HepG2 (cell line): ENCODE results near the gene BDKRB1. TPM values are rescaled to one million over a fixed set of nuclear protein-coding genes. Genes with fewer than 3 reads are reported as not detected.

ENCODE experiments used
- ATAC-seq: fragments of 200-7000 bp; cut with Tn5 transposase; 3 replicates; pipeline ENCODE4 v1.9.1; 2020; ENCODE audit warnings: mild to moderate bottlenecking, moderate library complexity
- BruUV-seq: library from RNA; stranded (reverse); fragments of 400-500 nt; replicated peaks from 2 replicates; lab custom pipeline; 2021; lab: Mats Ljungman, UMichigan
- CTCF ChIA-PET: fragments of 300-600 bp; formaldehyde crosslinking; extraction: SDS; loops from one replicate; lab custom pipeline; 2021; ENCODE audit warnings: low total read pairs, inconsistent platforms, low intra/inter-chr PET ratio; lab: Yijun Ruan, JAX
- POLR2A ChIA-PET: fragments of 350-600 bp; sonication (Branson Sonifier 250); formaldehyde crosslinking; loops from one replicate; lab custom pipeline; 2020; ENCODE audit warnings: antibody characterized with exemption, inconsistent platforms; lab: Yijun Ruan, JAX
- DNase-seq: peaks from one replicate; pipeline ENCODE4 v3.0.0-alpha.2; 2015; ENCODE audit warnings: low spot score
- FAIRE-seq: peaks from 3 replicates; lab custom pipeline; 2011; peaks lifted over from hg19 to GRCh38; lab: Jason Lieb, UNC
- H2AFZ ChIP-seq: one replicate; pipeline ENCODE4 v1.6.1; 2011; ENCODE audit warnings: low read length, inconsistent platforms
- H3K27ac ChIP-seq: fragments of 300-600 bp; 3 replicates; pipeline ENCODE4 v1.8.0; 2011; ENCODE audit warnings: mixed run types, mild to moderate bottlenecking, mixed read lengths, low read length, inconsistent platforms; ENCODE audit not compliant: insufficient read depth; ENCODE audit errors: extremely low read length
- H3K27me3 ChIP-seq, 2 experiments: fragments of 200-600 bp in 1 of 2; 2 replicates in 1 of 2; 3 replicates in 1 of 2; pipeline versions ENCODE4 v1.6.0 to v1.8.0; 2011; ENCODE audit warnings: low read length in 2 of 2, mild to moderate bottlenecking in 2 of 2, moderate library complexity in 2 of 2, inconsistent platforms in 1 of 2; ENCODE audit not compliant: insufficient read depth in 2 of 2, control insufficient read depth in 1 of 2
- H3K36me3 ChIP-seq, 2 experiments: fragments of 200-600 bp in 1 of 2; replicated peaks in 1 of 2; 2 replicates in 1 of 2; 3 replicates in 1 of 2; pipeline versions ENCODE4 v1.5.1 to v1.8.0; 2011; ENCODE audit warnings: low read length in 2 of 2, inconsistent platforms in 1 of 2; ENCODE audit not compliant: insufficient read depth in 2 of 2, control insufficient read depth in 1 of 2
- H3K4me1 ChIP-seq: 2 replicates; pipeline ENCODE4 v1.5.1; 2012; ENCODE audit warnings: low read length, inconsistent platforms; ENCODE audit not compliant: insufficient read depth
- H3K4me2 ChIP-seq: 2 replicates; pipeline ENCODE4 v1.6.0; 2011; ENCODE audit warnings: low read depth, low read length, inconsistent platforms
- H3K4me3 ChIP-seq, 3 experiments: fragments of 200-600 bp in 1 of 3; sonication (generic), shearing (Covaris generic) in 1 of 3; replicated peaks in 1 of 3; 2 replicates each; pipeline ENCODE4 v1.5.1; 2011 to 2016; ENCODE audit warnings: low read length in 3 of 3, inconsistent platforms in 2 of 3, low read depth in 2 of 3, mild to moderate bottlenecking in 2 of 3, control low read depth in 1 of 3, mixed read lengths in 1 of 3; ENCODE audit not compliant: insufficient read depth in 1 of 3
- H3K79me2 ChIP-seq: one replicate; pipeline ENCODE4 v1.6.1; 2011; ENCODE audit warnings: low read length, inconsistent platforms; ENCODE audit not compliant: insufficient read depth
- H3K9ac ChIP-seq: 2 replicates; pipeline ENCODE4 v1.6.0; 2011; ENCODE audit warnings: mild to moderate bottlenecking, low read depth, low read length, inconsistent platforms; ENCODE audit not compliant: insufficient read depth
- H3K9me3 ChIP-seq: 2 replicates; pipeline ENCODE4 v1.5.1; 2012; ENCODE audit warnings: mild to moderate bottlenecking, low read length
- H4K20me1 ChIP-seq: 2 replicates; pipeline ENCODE4 v1.6.0; 2011; ENCODE audit warnings: inconsistent platforms, mild to moderate bottlenecking, low read length, moderate library complexity; ENCODE audit not compliant: insufficient read depth
- AFF4 ChIP-seq: sonication (generic); formaldehyde crosslinking; IDR thresholded peaks from 2 replicates; pipeline ENCODE4 v1.4.0; 2020; ENCODE audit warnings: missing genetic modification reagents
- ATF2 ChIP-seq: sonication (generic); formaldehyde crosslinking; IDR thresholded peaks from 2 replicates; pipeline ENCODE4 v1.4.0; 2020; ENCODE audit warnings: missing genetic modification reagents
- CC2D1A ChIP-seq: sonication (generic); formaldehyde crosslinking; IDR thresholded peaks from 2 replicates; pipeline ENCODE4 v1.8.1; 2023; ENCODE audit warnings: mild to moderate bottlenecking, missing genetic modification reagents
- ETV5 ChIP-seq: IDR thresholded peaks from 2 replicates; pipeline ENCODE4 v1.6.1; 2018; ENCODE audit warnings: missing biosample characterization, missing genetic modification reagents, inconsistent platforms, borderline replicate concordance
- GATA4 ChIP-seq: sonication (generic); IDR thresholded peaks from 2 replicates; pipeline ENCODE4 v1.6.1; 2016; ENCODE audit warnings: antibody characterized with exemption, low read depth, borderline replicate concordance
- IKZF4 ChIP-seq: sonication (generic); formaldehyde crosslinking; IDR thresholded peaks from 2 replicates; pipeline ENCODE4 v1.5.1; 2020; ENCODE audit warnings: borderline replicate concordance, mild to moderate bottlenecking, low read depth, missing genetic modification reagents; ENCODE audit errors: not compliant biosample characterization
- MATR3 ChIP-seq: sonication (generic); formaldehyde crosslinking; IDR thresholded peaks from 2 replicates; pipeline ENCODE4 v1.4.0; 2020; ENCODE audit warnings: missing genetic modification reagents
- MXI1 ChIP-seq: IDR thresholded peaks from 3 replicates; pipeline ENCODE4 v1.6.1; 2012; ENCODE audit warnings: low read depth, low read length, inconsistent platforms, borderline replicate concordance
- RAD21 ChIP-seq: fragments of 450-650 bp; formaldehyde crosslinking; IDR thresholded peaks from 2 replicates; pipeline ENCODE4 v1.5.0; 2020; ENCODE audit warnings: mild to moderate bottlenecking
- REXO4 ChIP-seq: sonication (generic); formaldehyde crosslinking; IDR thresholded peaks from 2 replicates; pipeline ENCODE4 v1.8.0; 2022; ENCODE audit warnings: missing genetic modification reagents, mild to moderate bottlenecking, borderline replicate concordance
- SIN3B ChIP-seq: fragments of 150-350 bp; IDR thresholded peaks from 2 replicates; pipeline ENCODE4 v1.6.1; 2014; ENCODE audit warnings: low read length
- SIX1 ChIP-seq: sonication (generic); formaldehyde crosslinking; IDR thresholded peaks from 2 replicates; pipeline ENCODE4 v1.4.0; 2020; ENCODE audit warnings: missing genetic modification reagents, borderline replicate concordance
- SRSF9 ChIP-seq: fragments of 200-400 bp; formaldehyde crosslinking; IDR thresholded peaks from 2 replicates; pipeline ENCODE4 v1.6.1; 2018; ENCODE audit warnings: borderline replicate concordance, mild to moderate bottlenecking, low read depth, low read length; ENCODE audit not compliant: insufficient read depth, poor library complexity, severe bottlenecking
- ZBTB4 ChIP-seq: sonication (generic); formaldehyde crosslinking; IDR thresholded peaks from 2 replicates; pipeline ENCODE4 v1.4.0; 2020; ENCODE audit warnings: missing genetic modification reagents, mild to moderate bottlenecking, borderline replicate concordance
- ZNF232 ChIP-seq: sonication (generic); formaldehyde crosslinking; IDR thresholded peaks from 2 replicates; pipeline ENCODE4 v1.4.0; 2020; ENCODE audit warnings: missing genetic modification reagents, borderline replicate concordance
- ZNF441 ChIP-seq: sonication (generic); formaldehyde crosslinking; IDR thresholded peaks from 2 replicates; pipeline ENCODE4 v1.7.0; 2021; ENCODE audit warnings: missing genetic modification reagents, borderline replicate concordance
- ZNF644 ChIP-seq: IDR thresholded peaks from 2 replicates; pipeline ENCODE4 v1.6.1; 2016; ENCODE audit warnings: low read depth
- ZNF891 ChIP-seq: sonication (generic); formaldehyde crosslinking; IDR thresholded peaks from 2 replicates; pipeline ENCODE4 v1.5.0; 2020; ENCODE audit warnings: mild to moderate bottlenecking, missing genetic modification reagents
- WGBS: methylation state at CpG from one replicate; pipeline ENCODE4 v1.1.6; 2017; ENCODE audit warnings: low lambda C conversion rate; 5-methylcytosine and 5-hydroxymethylcytosine counted together
- in situ Hi-C: cut with HindIII; loops from 2 replicates; pipeline ENCODE4 v1.10.0; 2017; ENCODE audit warnings: low pct_unique_long_range_greater_than_20kb; ENCODE audit not compliant: extremely low pct_ligation_motif_present
- intact Hi-C: fragments of 100-400 bp; cut with micrococcal nuclease; formaldehyde crosslinking; loops from one replicate; pipeline ENCODE4 v1.10.0; 2022; ENCODE audit not compliant: unreplicated experiment
- polyA plus RNA-seq, 8 experiments: library from polyadenylated mRNA; depleted of rRNA in 3 of 8; stranded (reverse) in 7 of 8; unstranded in 1 of 8; fragments of >200 nt; fragmentation: Illumina TruSeq in 4 of 8; extraction: Trizol in 4 of 8; gene quantifications; 2 replicates each; pipeline versions ENCODE4 v1.2.1 to v1.2.3, GENCODE V29; 2011 to 2016; ENCODE audit warnings: low read depth in 4 of 8, missing spikeins in 1 of 8, mixed read lengths in 1 of 8; ENCODE audit not compliant: insufficient read depth in 1 of 8
- total RNA-seq, 5 experiments: library from RNA; depleted of rRNA; stranded (reverse); fragments of >200 nt; fragmentation: Illumina TruSeq; extraction: Trizol; gene quantifications; 2 replicates each; pipeline ENCODE4 v1.2.3, GENCODE V29; 2016; ENCODE audit warnings: low read depth in 1 of 5

Gene BDKRB1
- total and polyA plus RNA-seq, 2 of the 13 experiments (the other 11 are each of a cell fraction or from before 2014, with no cell fraction given) = 0.05 TPM; not detected in 1

- Histone ChIP-seq H3K9me3 (no peaks in the 10 kb centered on the region), H3K79me2 (no peaks in the 10 kb centered on the region), H3K27ac (no peak overlapping the region), H4K20me1 (no peaks in the 10 kb centered on the region), H3K4me3 (no peak overlapping the region), H3K4me2 (no peak overlapping the region), H3K4me1 (no peaks in the 10 kb centered on the region), H3K36me3 (peaks cover 1 to 12% of the 10 kb centered on the region in 2 experiments; a peak in 3 of 5 replicates), H2AFZ (no peak overlapping the region), H3K9ac (no peak overlapping the region), H3K27me3 (no peaks in the 10 kb centered on the region)
- POLR2A ChIA-PET = no interaction called here
- no TSS peak for BruUV-seq
- DNase-seq = no peak
- in situ Hi-C loops = no loop called here
- CTCF ChIA-PET = no interaction called here
- ATAC-seq = no peak
- 91% methylated on average over 7 of the region's 7 CpGs for WGBS
- no peak for FAIRE-seq
- intact Hi-C loops = no loop called here
- TF ChIP-seq ZNF644 (CRISPR knock-in tag) (no peak), SRSF9 (no peak), ETV5 (no peak), MATR3 (no peak), RAD21 (CRISPR knock-in tag) (no peak), ZNF891 (CRISPR knock-in tag) (no peak), SIN3B (no peak), REXO4 (CRISPR knock-in tag) (no peak), ZNF441 (CRISPR knock-in tag) (no peak), SIX1 (no peak), IKZF4 (CRISPR knock-in tag) (no peak), GATA4 (no peak), ZNF232 (CRISPR knock-in tag) (no peak), MXI1 (no peak), AFF4 (no peak), CC2D1A (CRISPR knock-in tag) (no peak), ATF2 (CRISPR knock-in tag) (no peak), ZBTB4 (CRISPR knock-in tag) (no peak)
These were observed 38.2 kb downstream of the BDKRB1 start for GRCh38 chr14:96294246-96294645.
